Measurements from ENCODE around the gene HS6ST1. TPM values are rescaled to one million over a fixed set of nuclear protein-coding genes. Genes with fewer than 3 reads are reported as not detected.

Gene HS6ST1
- total and polyA plus RNA-seq, 12 donors = 20.5 to 262 (median 97.1) TPM

GRCh38 chr2:128306931-128307460 lies 11.7 kb downstream of the HS6ST1 start:
- Histone ChIP-seq H3K27ac (peak overlapping the region in 3 of 5 donors; percentile 79 to 94 (median 93)), H3K27me3 (no peaks in the 10 kb centered on the region), H3K4me3 (no peak overlapping the region), H3K9me3 (replicated peaks in 1 of 3) (no peaks in the 10 kb centered on the region), H3K4me1 (replicated peaks in 1 of 2) (peaks cover 92 to 100% of the 10 kb centered on the region in 2 donors), H3K36me3 (replicated peaks in 1 of 2) (no peaks in the 10 kb centered on the region)
- 81 to 96% (median 86%) methylated on average over 4 to 11 of the region's 11 CpGs for WGBS, 4 donors
- DNase-seq = peak in 6 of 7 donors; percentile 6 to 48 (median 18)
- TF ChIP-seq, protein P1, sequence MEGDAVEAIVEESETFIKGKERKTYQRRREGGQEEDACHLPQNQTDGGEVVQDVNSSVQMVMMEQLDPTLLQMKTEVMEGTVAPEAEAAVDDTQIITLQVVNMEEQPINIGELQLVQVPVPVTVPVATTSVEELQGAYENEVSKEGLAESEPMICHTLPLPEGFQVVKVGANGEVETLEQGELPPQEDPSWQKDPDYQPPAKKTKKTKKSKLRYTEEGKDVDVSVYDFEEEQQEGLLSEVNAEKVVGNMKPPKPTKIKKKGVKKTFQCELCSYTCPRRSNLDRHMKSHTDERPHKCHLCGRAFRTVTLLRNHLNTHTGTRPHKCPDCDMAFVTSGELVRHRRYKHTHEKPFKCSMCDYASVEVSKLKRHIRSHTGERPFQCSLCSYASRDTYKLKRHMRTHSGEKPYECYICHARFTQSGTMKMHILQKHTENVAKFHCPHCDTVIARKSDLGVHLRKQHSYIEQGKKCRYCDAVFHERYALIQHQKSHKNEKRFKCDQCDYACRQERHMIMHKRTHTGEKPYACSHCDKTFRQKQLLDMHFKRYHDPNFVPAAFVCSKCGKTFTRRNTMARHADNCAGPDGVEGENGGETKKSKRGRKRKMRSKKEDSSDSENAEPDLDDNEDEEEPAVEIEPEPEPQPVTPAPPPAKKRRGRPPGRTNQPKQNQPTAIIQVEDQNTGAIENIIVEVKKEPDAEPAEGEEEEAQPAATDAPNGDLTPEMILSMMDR (IDR thresholded peaks at IDR 0.05) = no peak
- TF ChIP-seq POLR2A (IDR thresholded peaks at IDR 0.05) = no peak
- intact Hi-C loops (cut with DNase I) = no loop called here

- Histone ChIP-seq H3K4me3 (no peak overlapping the region), H3K36me3 (replicated peaks in 1 of 2) (no peaks in the 10 kb centered on the region), H3K27ac (peak overlapping the region in 4 of 5 donors; percentile 79 to 94 (median 90)), H3K27me3 (no peaks in the 10 kb centered on the region), H3K9me3 (replicated peaks in 1 of 3) (no peaks in the 10 kb centered on the region), H3K4me1 (replicated peaks in 1 of 2) (peaks cover 98 to 100% of the 10 kb centered on the region in 2 donors)
- WGBS, 4 donors = 65 to 74% (median 71%) methylated on average over 16 to 24 of the region's 24 CpGs
- DNase-seq = peak in 3 of 7 donors; percentile 18 to 51 (median 22)
- TF ChIP-seq, protein P1 (IDR thresholded peaks at IDR 0.05) = no peak
- no peak for TF ChIP-seq POLR2A (IDR thresholded peaks at IDR 0.05)
- intact Hi-C loops (cut with DNase I) = no loop called here
Measured at GRCh38 chr2:128306081-128306930, 12.4 kb downstream of the HS6ST1 start.

GRCh38 chr2:128305555-128306080 lies 13.1 kb downstream of the HS6ST1 start:
- peak in 3 of 7 donors; percentile 27 to 43 (median 39) for DNase-seq
- intact Hi-C loops (cut with DNase I) = no loop called here
- WGBS, 4 donors = 15 to 48% (median 44%) methylated on average over 4 to 11 of the region's 11 CpGs

More at GRCh38 chr2:128305555-128306080, 13.1 kb downstream of the HS6ST1 start:
- Histone ChIP-seq H3K27me3 (no peaks in the 10 kb centered on the region), H3K27ac (peak overlapping the region; percentile 74 to 94 (median 86)), H3K9me3 (replicated peaks in 1 of 3) (no peaks in the 10 kb centered on the region), H3K36me3 (replicated peaks in 1 of 2) (no peaks in the 10 kb centered on the region), H3K4me1 (replicated peaks in 1 of 2) (peaks cover 95 to 97% of the 10 kb centered on the region in 2 donors), H3K4me3 (peak overlapping the region in 1 of 4 donors; percentile 13)
- TF ChIP-seq, protein P1 (IDR thresholded peaks at IDR 0.05) = peak in 1 of 6 experiments; percentile 3
- no peak for TF ChIP-seq POLR2A (IDR thresholded peaks at IDR 0.05)

All from adrenal gland (tissue), 12 donors.